GM19452 (cell line): ENCODE results near the gene P2RX6.
"Not testable (repeated sequence)": the region's sequence is repeated elsewhere in the genome, so short reads cannot be mapped to it uniquely, and the experiment has no call there.

Source experiments
- ATAC-seq: cut with Tn5 transposase; IDR thresholded peaks from one replicate; pipeline ENCODE4 v1.9.1; 2021; ENCODE audit not compliant: unreplicated experiment

The P2RX6 gene

DNA sequence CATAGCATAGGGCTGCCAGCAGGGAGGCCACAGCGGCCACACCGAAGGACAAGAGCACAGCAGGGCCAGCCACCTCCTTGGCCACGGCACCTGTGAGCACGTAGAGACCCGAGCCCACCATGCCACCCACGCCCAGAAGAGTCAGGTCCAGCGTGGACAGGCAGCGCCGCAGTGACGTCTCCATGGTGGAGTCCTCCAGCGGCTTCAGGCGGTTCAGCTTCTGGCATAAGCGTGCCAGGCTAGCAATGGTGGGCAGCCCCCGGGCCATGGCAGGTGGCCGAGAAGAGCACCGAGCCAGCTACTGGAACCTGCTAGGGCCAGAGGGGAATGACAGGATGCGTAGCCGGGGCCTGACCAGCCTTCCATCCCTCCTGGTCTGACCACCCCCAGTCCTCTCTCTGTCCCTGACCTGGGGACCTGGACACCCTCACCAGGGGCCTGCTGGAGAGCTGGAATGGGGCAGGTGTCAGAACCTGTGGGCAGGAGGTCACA lies 16.6 kb downstream of the P2RX6 start:
- ATAC-seq = no peak

DNA sequence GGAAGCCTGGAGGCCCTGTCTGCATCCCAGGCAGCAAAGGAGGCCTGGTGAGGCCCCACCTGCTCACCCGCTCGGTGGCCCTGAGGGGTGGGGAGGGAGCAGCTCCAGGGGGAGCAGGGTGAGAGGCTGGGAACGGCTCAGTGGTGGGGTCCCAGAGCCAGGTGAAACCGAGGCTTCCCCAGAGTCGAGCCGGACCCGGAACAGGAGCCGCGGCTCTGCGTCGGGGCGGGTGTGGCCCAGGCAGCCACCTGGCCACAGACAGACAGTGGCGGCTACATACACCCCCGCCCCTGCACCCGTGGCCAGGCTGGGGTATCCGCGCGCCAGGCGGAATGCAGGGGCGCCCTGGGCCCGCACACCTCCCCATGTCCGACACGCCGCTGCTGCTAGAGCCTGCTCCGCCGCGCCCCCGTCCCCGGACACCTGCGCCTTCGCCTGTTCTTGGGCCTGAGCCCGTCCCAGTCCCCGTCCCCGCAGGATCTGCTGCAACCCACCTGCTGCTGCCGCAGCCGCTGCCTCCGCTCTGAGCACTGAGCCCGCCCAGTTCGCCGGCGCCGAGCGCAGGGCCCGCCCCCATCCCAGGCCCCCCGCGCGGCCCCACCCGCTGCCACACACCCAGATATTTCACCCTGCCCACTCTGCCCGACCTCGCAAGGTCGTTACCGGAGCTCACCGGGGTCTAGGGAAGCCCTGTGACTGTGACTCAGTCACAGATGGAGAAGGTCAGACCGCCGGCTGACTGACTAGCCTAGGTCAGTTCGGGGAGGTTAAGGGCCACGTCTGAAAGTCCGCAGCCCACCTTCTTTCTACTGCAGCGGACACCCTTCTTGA lies 17.3 kb downstream of the P2RX6 start, which contains the start of gene SLC7A4:
Gene SLC7A4, minus strand, starts transcription at position 525 of the 831 bp plus-strand sequence. CDS start 749 bp downstream, outside the sequence.
- no peak for ATAC-seq

DNA sequence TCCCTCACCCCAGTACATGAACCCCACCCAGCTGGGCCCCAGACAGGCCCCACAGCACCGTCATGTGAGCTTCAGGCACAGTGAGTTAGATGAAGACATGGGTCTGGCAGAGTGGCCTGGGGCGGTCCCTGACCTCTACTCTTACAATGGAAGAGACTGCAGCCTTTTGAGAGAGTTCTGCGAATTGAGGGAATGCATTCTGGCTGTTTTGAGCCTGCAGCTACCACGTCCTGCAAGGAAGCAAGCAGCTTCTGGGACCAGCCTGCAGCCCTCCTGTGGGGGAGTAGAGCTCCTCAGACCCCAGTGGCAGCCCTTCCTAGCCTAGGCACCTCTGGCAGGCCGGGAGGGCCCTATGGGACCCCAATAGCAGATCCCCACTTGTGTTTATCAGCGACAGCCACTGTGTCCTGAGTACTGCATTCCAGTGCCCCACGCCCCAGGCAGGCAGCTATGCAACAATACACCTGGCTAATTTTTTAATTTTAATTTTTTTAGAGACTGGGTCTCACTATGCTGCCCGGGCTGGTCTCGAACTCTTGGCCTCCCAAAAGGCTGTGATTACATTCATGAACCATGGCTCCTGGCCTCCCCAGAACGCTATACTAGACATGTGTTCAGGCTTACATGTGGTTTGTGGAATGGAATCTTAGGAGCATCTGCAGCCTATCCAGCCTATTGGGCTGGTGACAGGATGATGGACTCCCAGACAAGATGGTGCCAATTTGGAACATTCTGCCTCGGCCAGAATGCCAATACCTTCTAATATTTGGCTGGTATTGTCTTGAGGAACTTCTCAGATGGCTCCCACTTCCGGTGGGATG lies 18.1 kb downstream of the P2RX6 start:
- ATAC-seq = no peak

DNA sequence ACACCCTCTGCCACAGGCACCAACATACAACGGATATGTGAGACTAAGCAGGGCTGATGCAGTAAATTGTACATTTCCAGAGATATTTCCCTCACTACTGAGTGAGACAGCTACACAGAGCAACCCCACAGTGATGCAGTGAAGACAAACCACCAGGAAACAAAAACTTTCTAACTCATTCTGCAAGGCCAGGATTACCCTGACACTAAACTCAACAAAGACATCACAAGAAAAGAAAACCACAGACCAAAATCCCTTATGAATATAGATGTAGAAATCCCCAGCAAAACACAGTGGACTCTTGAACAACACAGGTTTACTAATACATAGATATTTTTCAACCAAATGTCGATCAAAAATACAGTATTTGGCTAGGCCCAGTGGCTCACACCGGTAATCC lies 18.9 kb downstream of the P2RX6 start:
- no peak for ATAC-seq

DNA sequence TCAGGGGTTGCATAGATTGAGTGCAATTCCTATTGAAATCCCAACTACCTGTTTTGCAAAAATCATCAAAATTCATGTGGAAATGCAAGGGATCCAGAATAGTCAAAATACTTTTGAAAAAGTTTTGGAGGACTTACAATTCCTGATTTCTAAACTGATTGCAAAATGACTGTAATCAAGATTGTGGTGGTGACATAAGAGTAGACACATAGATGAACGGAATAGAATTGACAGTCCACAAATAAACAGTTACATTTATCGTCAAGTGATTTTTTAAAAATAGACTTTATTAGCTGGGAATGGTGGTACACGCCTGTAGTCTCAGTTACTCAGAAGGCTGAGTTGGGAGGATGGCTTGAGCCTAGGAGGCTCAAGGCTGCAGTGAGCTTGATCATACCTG lies 20.0 kb downstream of the P2RX6 start:
- ATAC-seq = no peak

DNA sequence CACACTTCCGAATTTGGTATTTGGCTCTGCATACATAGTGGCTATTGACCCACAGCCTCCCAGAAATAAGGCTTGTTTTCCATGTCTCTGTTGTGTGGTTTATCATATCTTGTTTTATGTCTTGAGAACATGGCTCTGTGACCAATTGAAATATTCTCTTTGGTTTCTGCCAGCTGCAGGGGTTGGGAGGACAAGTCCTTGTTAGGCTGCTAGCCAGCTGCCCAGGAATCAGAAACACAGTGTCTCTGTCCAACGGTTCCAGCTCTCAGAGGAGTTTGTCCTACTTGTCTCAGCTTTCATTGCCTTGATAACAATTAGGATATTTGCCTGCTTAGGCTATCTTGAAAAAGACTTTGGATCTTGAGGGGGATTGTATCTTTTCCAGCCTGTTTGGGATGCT lies 23.4 kb downstream of the P2RX6 start:
- no peak for ATAC-seq

DNA sequence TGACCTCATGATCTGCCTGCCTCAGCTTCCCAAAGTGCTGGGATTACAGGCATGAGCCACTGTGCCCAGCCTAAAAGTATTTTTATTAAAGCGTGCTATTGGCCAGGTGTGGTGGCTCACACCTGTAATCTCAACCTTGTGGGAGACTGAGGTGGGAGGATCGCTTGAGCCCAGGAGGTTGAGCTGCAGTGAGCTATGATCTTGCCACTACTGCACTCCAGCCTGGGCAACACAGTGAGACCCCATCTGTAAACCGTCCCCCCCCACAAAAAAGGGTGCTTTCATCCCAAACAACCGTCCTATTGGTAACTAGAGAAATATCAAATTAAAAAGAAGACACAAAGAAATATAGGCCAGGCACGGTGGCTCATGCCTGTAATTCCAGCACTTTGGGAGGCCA lies 24.2 kb downstream of the P2RX6 start:
- not testable (repeated sequence) for ATAC-seq

DNA sequence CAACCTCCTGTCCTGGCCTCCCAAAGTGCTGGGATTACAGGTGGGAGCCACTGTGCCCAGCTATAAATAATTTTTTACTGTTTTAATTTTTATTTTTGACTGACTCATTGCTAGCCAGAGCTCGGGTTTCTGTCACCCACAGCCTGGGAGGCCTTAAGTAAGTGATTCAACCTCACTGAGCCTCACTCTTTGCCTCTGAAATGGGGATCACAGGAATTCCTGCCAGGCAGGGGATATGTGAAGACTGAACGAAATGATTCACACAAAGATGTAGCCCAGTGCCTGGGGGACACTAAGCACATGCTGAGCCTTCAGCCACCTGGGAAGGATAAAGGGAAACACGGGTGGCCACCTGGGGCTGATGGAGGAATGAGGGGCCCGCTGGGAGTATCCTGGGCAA lies 27.0 kb downstream of the P2RX6 start:
- no peak for ATAC-seq

DNA sequence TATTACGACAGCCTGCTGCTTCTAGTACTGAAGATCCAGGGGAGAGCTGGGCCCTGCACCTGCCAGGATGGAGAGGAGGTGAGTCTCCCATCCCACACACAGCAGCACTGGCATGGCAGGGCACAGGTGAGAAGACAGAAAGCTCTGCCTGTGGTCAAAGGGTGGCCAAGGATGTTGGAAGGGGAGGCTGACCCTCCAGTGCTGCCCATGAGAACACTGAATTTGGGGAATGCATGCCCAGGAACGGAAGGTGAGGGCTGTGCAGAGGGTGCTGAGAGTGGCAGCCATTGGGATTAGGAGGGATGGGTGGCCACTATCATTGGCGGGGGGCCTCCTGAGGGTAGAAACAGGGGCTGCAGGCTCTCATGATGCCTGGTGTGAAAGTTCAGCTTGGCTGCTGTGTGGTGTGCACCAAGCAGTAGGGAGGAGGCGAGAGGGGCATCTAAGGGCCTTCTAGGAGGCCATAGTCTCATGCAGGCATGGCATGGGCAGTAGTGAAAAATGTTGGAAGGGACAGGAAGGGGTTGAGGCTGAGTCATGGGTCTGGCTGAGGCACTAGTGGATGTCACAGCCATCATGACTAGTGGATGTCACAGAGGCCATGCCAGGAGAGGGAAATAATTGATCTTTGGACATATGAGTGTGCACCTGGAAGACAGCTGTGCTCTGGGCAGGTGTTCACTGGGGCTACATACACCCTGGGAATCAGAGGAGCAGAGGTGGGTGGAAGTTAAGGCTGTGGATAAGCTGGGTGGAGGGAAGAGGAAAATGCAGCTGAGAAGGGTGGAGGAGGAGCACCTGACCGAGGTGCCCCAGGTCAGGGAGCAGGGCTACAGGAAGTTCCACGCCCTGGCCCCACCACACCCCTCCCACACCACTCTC lies 28.3 kb downstream of the P2RX6 start:
- ATAC-seq = no peak

DNA sequence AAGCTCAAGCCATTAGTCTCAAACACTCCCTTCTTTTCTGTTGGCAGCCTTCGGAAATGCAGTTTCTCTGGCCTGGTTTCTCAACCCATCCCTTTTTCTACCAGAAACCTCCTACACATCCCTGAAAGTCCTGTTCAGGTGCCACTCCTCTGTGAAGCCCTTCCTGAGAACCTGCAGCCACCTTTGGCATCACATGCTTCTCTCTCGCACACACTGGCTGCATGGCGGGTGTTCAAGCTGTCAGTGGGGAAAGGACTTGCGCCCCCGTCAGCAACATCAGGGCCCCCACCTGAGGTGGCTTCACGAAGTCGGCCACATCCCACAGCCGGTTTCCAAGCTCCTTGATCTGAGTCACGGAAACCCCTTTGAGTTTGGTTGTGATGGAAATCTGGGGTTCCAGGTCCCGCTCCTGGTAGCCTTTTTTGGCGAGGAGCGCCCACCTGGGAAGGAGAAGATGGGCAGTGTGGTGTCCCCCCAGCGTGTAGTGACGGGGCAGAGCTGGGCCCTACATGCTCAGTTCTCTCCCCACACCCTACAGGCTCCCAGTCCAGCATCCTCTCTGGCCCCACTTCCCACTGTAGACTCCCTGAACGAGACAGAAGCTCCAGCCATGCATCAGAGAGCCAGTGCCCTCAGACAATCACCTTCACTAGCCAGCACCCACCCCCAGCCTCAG lies 29.0 kb downstream of the P2RX6 start:
- ATAC-seq = no peak

DNA sequence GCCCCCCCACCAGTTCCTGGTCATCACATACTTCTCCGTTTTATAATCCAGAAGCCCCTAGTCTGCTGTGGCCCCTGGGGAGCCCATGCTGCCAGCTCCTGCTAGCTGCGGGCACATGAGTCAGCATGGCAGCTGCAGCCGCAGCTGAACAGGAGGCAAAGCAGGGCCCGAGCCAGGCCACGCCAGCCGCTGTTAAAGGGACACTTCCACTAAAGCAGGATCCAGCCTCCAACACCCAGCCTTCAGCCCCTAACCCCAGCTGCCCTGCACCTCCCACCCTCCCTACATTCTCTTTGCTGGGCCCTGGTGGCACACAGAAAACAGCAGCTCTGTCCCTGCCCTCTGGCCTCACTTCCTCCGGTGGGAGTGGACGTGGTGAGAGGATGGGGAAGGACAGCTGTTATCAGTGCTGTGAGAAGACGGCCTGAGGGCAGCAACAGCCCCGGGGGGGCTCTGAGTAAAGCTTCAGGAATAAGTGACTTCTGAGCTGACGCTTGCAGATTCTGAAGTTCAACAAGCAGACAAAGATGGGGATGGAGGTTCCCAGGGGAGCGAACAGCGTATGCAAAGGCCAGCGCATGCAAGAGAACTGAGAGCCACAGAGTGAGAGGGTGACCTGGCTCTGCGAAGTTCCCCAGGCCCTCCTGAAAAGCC lies 30.1 kb downstream of the P2RX6 start:
- ATAC-seq = no peak

DNA sequence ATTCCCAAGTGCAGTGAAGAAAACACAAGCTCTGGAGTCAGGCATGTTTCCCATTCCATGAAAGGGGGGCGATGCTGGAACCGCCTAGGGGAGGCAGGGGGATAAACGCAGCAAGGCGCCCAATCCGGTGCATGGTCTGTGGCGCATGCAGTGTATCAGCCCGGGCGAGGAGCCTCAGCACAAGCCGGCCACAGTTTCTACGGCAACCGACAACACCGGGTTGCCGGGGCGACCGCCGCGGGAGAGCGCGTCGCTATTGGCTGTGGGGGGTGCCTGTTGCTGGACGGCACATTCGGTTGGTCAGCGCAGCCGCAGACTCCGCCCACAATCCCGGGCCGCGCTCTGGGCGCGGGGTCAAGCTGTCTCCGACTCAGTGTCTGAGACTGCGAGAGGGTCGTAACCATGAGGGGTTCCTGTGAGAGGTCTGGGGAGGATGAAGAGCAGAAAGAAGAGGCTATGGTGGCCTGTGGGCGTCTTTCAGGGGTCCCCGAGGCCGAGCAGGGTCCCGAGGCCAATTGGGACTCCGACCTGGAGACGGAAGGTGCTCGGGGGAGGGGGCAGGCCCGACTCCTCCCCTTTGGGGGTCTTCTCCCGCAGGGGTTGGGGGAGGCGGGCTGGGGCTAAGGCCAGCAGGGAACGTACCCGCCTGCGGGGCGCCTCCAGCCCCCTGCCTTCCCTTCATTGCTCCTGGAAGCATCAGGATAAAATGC lies 30.8 kb downstream of the P2RX6 start, which contains the start of gene LRRC74B:
Gene LRRC74B, plus strand, starts transcription at position 362 of the 710 bp plus-strand sequence. Its CDS starts 41 bp downstream, at position 403.
- ATAC-seq = peak; percentile 88

DNA sequence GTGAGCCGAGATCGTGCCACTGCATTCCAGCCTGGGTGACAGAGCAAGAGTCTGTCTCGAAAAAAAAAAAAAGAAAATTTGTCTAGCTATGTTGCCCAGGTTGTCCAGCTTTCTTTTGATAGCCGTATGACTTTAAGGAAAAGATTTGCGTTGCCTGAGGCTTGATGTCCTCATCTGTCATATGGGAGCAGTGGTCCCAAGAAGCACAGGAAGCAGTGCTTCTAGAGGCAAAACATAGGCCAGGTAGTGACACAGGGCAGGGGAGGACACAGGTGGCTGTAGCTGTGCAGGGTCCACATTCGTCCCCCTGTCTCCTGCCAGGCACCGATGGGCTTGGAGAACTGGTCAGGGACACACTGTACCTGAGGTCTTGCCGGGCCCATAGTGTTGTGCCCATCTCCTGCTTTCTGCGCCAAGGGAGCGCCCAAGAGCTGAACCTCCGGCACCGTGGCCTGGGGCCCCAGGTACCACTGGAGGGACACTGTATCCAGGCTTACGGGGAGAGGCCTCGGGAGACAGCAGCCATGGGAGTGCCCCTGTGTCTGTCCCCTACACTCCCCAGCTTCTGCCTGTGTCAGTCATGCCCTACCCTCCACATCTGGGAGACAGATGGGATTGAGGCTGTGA lies 32.2 kb downstream of the P2RX6 start:
- ATAC-seq = no peak

DNA sequence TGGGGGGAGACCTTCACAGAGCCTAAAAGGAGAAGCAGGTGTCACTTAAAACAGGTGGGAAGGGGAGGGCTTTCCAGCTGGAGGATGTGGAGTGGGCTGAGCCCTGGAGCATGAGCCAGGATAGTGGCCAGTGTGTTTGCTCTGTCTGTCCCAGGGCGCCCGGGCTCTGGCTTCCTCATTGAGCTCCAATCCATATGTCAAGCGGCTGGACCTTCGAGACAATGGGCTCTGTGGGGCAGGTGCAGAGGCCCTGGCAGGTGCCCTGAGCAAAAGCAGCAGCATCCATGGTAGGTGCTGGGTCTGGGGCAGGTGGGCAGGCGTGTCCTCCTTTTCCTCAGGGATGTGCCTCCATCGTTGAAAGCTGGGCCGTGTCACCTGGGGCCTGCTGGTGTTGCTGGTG lies 32.8 kb downstream of the P2RX6 start:
- no peak for ATAC-seq

DNA sequence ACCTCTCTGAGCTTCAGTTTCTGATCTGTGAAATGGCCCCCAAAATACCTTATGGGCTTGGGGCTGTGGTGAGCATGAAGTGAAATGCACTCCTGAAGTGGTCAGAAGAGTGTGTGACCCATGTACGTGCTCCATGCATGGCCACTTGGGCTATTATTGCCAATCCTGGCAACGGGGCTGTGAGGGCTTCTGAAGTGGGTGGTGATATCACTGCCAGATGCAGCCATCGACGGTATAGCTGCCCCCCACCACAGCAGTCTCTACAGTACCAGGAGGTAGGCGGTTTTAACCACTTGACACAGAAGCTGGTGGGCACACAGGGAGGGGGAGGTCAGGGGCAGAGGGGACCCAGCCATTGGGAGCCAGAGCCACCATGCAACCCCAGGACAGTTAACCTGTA lies 33.5 kb downstream of the P2RX6 start:
- ATAC-seq = not testable (repeated sequence)

DNA sequence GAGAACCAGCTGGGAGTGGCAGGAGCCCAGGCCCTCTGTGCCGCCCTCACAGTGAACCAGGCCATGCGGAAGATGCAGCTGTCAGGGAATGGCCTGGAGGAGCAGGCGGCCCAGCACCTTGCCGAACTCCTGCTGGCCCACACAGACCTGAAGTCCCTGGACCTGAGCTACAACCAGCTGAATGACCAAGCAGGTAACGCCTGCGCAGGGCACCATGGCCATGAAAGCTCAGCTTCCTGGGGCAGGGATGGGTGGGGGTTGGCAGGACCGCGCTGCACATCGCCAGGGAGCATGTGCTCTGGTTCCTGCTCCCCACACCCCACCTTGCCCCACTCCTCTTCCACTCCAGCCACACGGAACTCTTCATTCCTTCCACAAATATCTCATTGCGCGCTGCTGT lies 34.0 kb downstream of the P2RX6 start:
- ATAC-seq = not testable (repeated sequence)

DNA sequence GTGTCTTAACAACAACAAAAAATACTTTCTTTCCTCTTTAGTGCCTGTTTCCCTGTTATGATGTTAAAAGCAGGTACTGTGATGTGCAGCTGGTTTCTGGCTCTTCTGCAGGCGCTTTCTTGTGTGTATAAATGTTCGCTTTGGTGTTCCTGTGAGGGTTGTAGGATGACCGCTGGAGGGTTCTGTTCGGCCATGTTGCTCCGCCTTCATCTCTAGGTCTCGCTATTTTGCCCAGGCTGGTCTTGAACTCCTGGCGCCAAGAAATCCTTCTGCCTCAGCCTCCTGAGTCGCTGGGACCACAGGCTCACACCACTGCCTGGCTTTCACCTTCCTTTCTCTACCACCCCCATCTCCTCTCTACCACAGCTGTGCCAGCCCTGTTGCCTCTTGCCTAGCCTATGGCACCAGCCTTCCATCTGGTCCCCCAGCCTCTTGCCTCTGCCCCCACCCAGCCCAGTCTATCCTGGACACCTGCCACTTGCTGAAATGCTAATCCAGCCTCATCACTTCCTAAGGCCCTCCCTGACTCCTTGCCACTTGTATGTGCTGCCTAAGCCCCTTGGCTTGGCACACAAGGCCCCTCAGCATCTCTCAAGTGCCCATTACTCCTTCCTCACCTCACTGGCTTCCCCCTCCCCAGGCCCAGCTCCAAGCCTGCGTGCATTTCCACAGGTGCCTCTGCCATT lies 36.3 kb downstream of the P2RX6 start:
- ATAC-seq = no peak

DNA sequence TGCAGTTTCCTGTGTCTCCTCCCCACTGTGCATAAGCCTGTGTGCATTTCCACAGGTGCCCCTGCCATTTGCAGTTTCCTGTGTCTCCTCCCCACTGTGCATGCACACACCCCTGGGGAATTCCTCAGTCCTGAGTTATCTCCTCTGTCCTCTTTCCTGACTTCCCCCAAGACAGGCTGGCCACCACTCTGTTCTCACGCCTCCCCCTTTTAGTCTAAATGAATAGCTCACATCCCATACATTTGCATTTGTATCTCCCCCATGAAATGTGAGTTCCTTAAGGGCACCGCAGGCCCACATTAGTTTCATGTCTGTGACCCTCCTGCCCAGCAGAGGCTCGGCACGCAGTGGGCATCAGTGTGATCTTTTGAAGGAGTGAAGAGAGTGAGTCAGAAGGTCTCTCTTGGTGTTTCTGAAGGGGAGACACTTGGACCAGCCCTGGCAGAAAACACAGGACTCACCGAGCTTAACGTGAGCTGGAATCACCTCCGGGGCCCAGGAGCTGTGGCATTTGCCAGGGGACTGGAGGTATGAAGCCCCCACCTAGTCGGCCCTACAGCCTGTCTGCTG lies 37.0 kb downstream of the P2RX6 start:
- ATAC-seq = no peak
